AG10803 (cell line): ENCODE results near the gene TRPV4.

ENCODE experiments used
- DNase-seq: peaks from one replicate; pipeline ENCODE4 v3.0.0; 2010; ENCODE audit warnings: low read depth
- H3K4me3 ChIP-seq: 2 replicates; pipeline ENCODE4 v1.5.1; 2011; ENCODE audit warnings: mild to moderate bottlenecking, low read length, control low read depth
- CTCF ChIP-seq: conservative IDR thresholded peaks from 2 replicates; pipeline ENCODE4 v1.5.1; 2011; ENCODE audit warnings: mild to moderate bottlenecking, low read length, control low read depth, inconsistent platforms

TRPV4 gene

GRCh38 chr12:109793826-109794501 is 39.2 kb downstream of the TRPV4 start:
- no peak for DNase-seq
- no peak for TF ChIP-seq CTCF
- H3K4me3 ChIP-seq: no peak overlapping the region

- no peak overlapping the region for H3K4me3 ChIP-seq
- DNase-seq: no peak
- TF ChIP-seq CTCF: no peak
These were observed 39.8 kb downstream of the TRPV4 start for GRCh38 chr12:109793411-109793810.

- H3K4me3 ChIP-seq: no peak overlapping the region
- no peak for TF ChIP-seq CTCF
- no peak for DNase-seq
These were observed 40.2 kb downstream of the TRPV4 start for GRCh38 chr12:109792992-109793391.

GRCh38 chr12:109789526-109790048 is 43.6 kb downstream of the TRPV4 start:
- DNase-seq: no peak
- TF ChIP-seq CTCF: no peak
- no peak overlapping the region for H3K4me3 ChIP-seq

GRCh38 chr12:109786799-109787198 is 46.4 kb downstream of the TRPV4 start:
- H3K4me3 ChIP-seq: no peak overlapping the region
- no peak for DNase-seq
- TF ChIP-seq CTCF: no peak

GRCh38 chr12:109785854-109786253 is 47.3 kb downstream of the TRPV4 start:
- TF ChIP-seq CTCF: no peak
- no peak overlapping the region for H3K4me3 ChIP-seq
- no peak for DNase-seq

GRCh38 chr12:109783965-109784244 is 49.3 kb downstream of the TRPV4 start:
- DNase-seq: no peak
- H3K4me3 ChIP-seq: no peak overlapping the region
- TF ChIP-seq CTCF: no peak
